SK-N-SH (cell line): ENCODE measurements around the gene CPNE7. TPM values are rescaled to one million over a fixed set of nuclear protein-coding genes. Genes with fewer than 3 reads are reported as not detected.

Experiments
- CTCF ChIA-PET: fragments of 300-600, 350-600 bp; formaldehyde crosslinking; extraction: SDS; loops from one replicate; lab custom pipeline; 2021; lab: Yijun Ruan, JAX
- POLR2A ChIA-PET: fragments of 350-600 bp; sonication (Branson Sonifier 250); formaldehyde crosslinking; extraction: SDS; loops from one replicate; lab custom pipeline; 2020; ENCODE audit warnings: antibody characterized with exemption, inconsistent platforms; lab: Yijun Ruan, JAX
- DNase-seq: peaks from one replicate; pipeline ENCODE4 v3.0.0; 2012
- H2AFZ ChIP-seq: fragments of 200-600 bp; sonication (generic); 2 replicates; pipeline ENCODE4 v1.8.1; 2016; ENCODE audit warnings: antibody characterized with exemption, mild to moderate bottlenecking, low read depth
- H3F3A ChIP-seq: fragments of 200-600 bp; sonication (generic); replicated peaks from 2 replicates; pipeline ENCODE3; 2016; ENCODE audit warnings: antibody characterized with exemption, mild to moderate bottlenecking; ENCODE audit not compliant: insufficient read depth
- H3K27ac ChIP-seq, 2 experiments: fragments of 200-500 bp in 1 of 2; fragments of 200-600 bp in 1 of 2; sonication (Bioruptor generic) in 1 of 2; sonication (generic), shearing (Covaris generic) in 1 of 2; 2 replicates each; pipeline versions ENCODE4 v1.5.1 to v1.6.1; 2014 to 2016; ENCODE audit warnings: low read depth in 2 of 2, inconsistent platforms in 1 of 2, low read length in 1 of 2, mild to moderate bottlenecking in 1 of 2, mixed read lengths in 1 of 2
- H3K27me3 ChIP-seq: fragments of 200-600 bp; sonication (generic), shearing (Covaris generic); 2 replicates; pipeline ENCODE4 v1.6.1; 2016; ENCODE audit warnings: mixed run types; ENCODE audit not compliant: insufficient read depth
- H3K36me3 ChIP-seq, 2 experiments: fragments of 200-500 bp in 1 of 2; fragments of 200-600 bp in 1 of 2; sonication (Bioruptor generic) in 1 of 2; sonication (generic) in 1 of 2; replicated peaks in 1 of 2; 2 replicates each; pipeline versions ENCODE3 to v1.5.1; 2014 to 2016; ENCODE audit warnings: low read length in 1 of 2, mild to moderate bottlenecking in 1 of 2; ENCODE audit not compliant: insufficient read depth in 2 of 2, control insufficient read depth in 1 of 2
- H3K4me1 ChIP-seq, 2 experiments: fragments of 200-500 bp in 1 of 2; fragments of 200-600 bp in 1 of 2; sonication (Bioruptor generic) in 1 of 2; sonication (generic), shearing (Covaris generic) in 1 of 2; 2 replicates each; pipeline versions ENCODE4 v1.5.1 to v1.6.1; 2014 to 2016; ENCODE audit warnings: low read depth in 1 of 2, low read length in 1 of 2, mixed run types in 1 of 2; ENCODE audit not compliant: insufficient read depth in 2 of 2, control insufficient read depth in 1 of 2
- H3K4me2 ChIP-seq: fragments of 200-600 bp; sonication (generic), shearing (Covaris generic); 2 replicates; pipeline ENCODE4 v1.6.1; 2017; ENCODE audit warnings: mixed run types
- H3K4me3 ChIP-seq, 2 experiments: fragments of 200-500 bp in 1 of 2; fragments of 200-600 bp in 1 of 2; sonication (Bioruptor generic) in 1 of 2; sonication (generic), shearing (Covaris generic) in 1 of 2; 2 replicates each; pipeline versions ENCODE4 v1.5.1 to v1.8.1; 2014 to 2016; ENCODE audit warnings: low read depth in 2 of 2, inconsistent platforms in 1 of 2, low read length in 1 of 2, mild to moderate bottlenecking in 1 of 2, mixed read lengths in 1 of 2, moderate library complexity in 1 of 2
- H3K79me2 ChIP-seq: fragments of 200-600 bp; sonication (generic); 2 replicates; pipeline ENCODE4 v1.8.1; 2017; ENCODE audit warnings: mild to moderate bottlenecking; ENCODE audit not compliant: insufficient read depth
- H3K9ac ChIP-seq: fragments of 200-600 bp; sonication (generic); 2 replicates; pipeline ENCODE4 v1.6.1; 2017; ENCODE audit warnings: mixed run types
- H3K9me2 ChIP-seq: fragments of 200-600 bp; sonication (generic); 2 replicates; pipeline ENCODE4 v1.6.1; 2017; ENCODE audit warnings: mixed run types
- H3K9me3 ChIP-seq: fragments of 200-600 bp; sonication (generic); 2 replicates; pipeline ENCODE4 v1.6.1; 2017; ENCODE audit warnings: mixed run types, mild to moderate bottlenecking, moderate library complexity
- H4K20me1 ChIP-seq: fragments of 200-600 bp; sonication (generic); 2 replicates; pipeline ENCODE4 v1.6.1; 2017; ENCODE audit warnings: mild to moderate bottlenecking, mixed run types; ENCODE audit not compliant: insufficient read depth
- ELF1 ChIP-seq: IDR thresholded peaks from 2 replicates; pipeline ENCODE4 v1.4.0; 2012
- EP300 ChIP-seq, 2 experiments: IDR thresholded peaks; 2 replicates each; pipeline versions ENCODE4 v1.4.0 to v1.6.1; 2012; ENCODE audit warnings: borderline replicate concordance in 1 of 2, low read depth in 1 of 2, low read length in 1 of 2
- EZH2phosphoT487 ChIP-seq: fragments of 200-600 bp; sonication (generic); IDR thresholded peaks from 2 replicates; pipeline ENCODE4 v1.6.1; 2017; ENCODE audit warnings: low read depth, mixed run types, mild to moderate bottlenecking, antibody characterized with exemption, moderate library complexity, borderline replicate concordance
- FOSL2 ChIP-seq: IDR thresholded peaks from 2 replicates; pipeline ENCODE4 v1.4.0; 2012; ENCODE audit warnings: low read depth, mild to moderate bottlenecking, moderate library complexity, borderline replicate concordance
- GATA2 ChIP-seq: sonication (generic); formaldehyde crosslinking; IDR thresholded peaks from 2 replicates; pipeline ENCODE4 v1.5.0; 2020; ENCODE audit warnings: mild to moderate bottlenecking, missing genetic modification reagents
- MEF2A ChIP-seq: IDR thresholded peaks from 2 replicates; pipeline ENCODE4 v1.4.0; 2012; ENCODE audit warnings: low read depth, borderline replicate concordance
- MXI1 ChIP-seq: IDR thresholded peaks from 2 replicates; pipeline ENCODE4 v1.6.1; 2012; ENCODE audit warnings: mild to moderate bottlenecking, low read depth, low read length, improper control_type of control experiment
- NFIC ChIP-seq: IDR thresholded peaks from 2 replicates; pipeline ENCODE4 v1.4.0; 2012; ENCODE audit warnings: borderline replicate concordance
- POLR2AphosphoS5 ChIP-seq: IDR thresholded peaks from 2 replicates; pipeline ENCODE4 v1.6.1; 2012; ENCODE audit warnings: low read depth, low read length
- RAD21 ChIP-seq: IDR thresholded peaks from 2 replicates; pipeline ENCODE4 v1.6.1; 2012; ENCODE audit warnings: mild to moderate bottlenecking, low read length
- RCOR1 ChIP-seq: fragments of 150-350 bp; IDR thresholded peaks from 2 replicates; pipeline ENCODE4 v1.6.1; 2017; ENCODE audit warnings: antibody characterized with exemption, low read length
- TCF12 ChIP-seq: IDR thresholded peaks from 2 replicates; pipeline ENCODE4 v1.4.0; 2012
- WGBS: methylation state at CpG from one replicate; pipeline ENCODE4 v1.1.6; 2017; ENCODE audit warnings: low lambda C conversion rate; 5-methylcytosine and 5-hydroxymethylcytosine counted together
- polyA plus RNA-seq, 3 experiments: library from polyadenylated mRNA; depleted of rRNA; stranded (reverse); fragments of >200 nt; gene quantifications; 2 replicates each; pipeline ENCODE4 v1.2.3, GENCODE V29; 2012
- TF ChIP-seq, protein P1 (sequence below): IDR thresholded peaks from 2 replicates; pipeline ENCODE4 v1.4.0; 2012; ENCODE audit warnings: low read depth
- TF ChIP-seq, protein P2 (sequence below): IDR thresholded peaks from 2 replicates; pipeline ENCODE4 v1.6.1; 2012; ENCODE audit warnings: mild to moderate bottlenecking, low read depth, low read length, moderate library complexity
- TF ChIP-seq, protein P3 (sequence below): IDR thresholded peaks from 2 replicates; pipeline ENCODE4; 2012
- TF ChIP-seq, protein P4 (sequence below): IDR thresholded peaks from 2 replicates; pipeline ENCODE4 v1.4.0; 2012; ENCODE audit warnings: low read depth, borderline replicate concordance

Gene CPNE7
- polyA plus RNA-seq, 1 of the 3 experiments (the other 2 are of a cell fraction) = 3.9 TPM

DNA sequence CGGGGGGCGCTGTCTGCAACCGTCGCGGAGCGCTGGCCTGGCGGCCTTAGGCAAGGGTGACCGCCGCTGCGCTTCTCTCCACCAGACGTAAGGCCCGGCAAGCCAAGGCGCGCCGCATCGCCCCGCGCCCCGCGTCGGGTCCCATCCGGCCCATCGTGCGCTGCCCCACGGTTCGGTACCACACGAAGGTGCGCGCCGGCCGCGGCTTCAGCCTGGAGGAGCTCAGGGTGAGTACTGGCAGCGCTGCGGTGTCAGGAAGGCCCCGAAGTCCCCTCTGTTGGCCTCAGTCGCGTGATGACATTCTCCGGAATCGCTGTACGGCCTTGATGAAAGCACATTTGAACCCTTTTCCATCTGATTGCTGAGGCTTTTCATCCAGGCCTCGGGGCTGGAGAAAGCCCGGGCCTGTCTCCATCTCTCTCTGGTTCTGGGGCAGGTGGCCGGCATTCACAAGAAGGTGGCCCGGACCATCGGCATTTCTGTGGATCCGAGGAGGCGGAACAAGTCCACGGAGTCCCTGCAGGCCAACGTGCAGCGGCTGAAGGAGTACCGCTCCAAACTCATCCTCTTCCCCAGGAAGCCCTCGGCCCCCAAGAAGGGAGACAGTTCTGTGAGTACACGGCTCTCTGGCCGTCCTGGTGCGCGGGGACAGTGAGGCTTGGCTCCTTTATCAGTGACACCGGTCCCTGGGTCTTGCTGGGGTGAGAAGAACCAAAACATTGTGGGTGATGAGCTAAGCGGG, 14.2 kb upstream of the CPNE7 start:
- no peaks in the 10 kb centered on the region for H3K27me3 ChIP-seq
- no peaks in the 10 kb centered on the region for H3K9me3 ChIP-seq
- H2AFZ ChIP-seq = no peak overlapping the region
- DNase-seq = no peak
- CTCF ChIA-PET = no interaction called here
- peak overlapping the region; percentile 75 to 87 for H3K4me3 ChIP-seq
- peak overlapping the region; percentile 96 for H3K4me2 ChIP-seq
- POLR2A ChIA-PET = no interaction called here
- peak overlapping the region; percentile 91 for H3K27ac ChIP-seq
- H3K36me3 ChIP-seq = peaks cover 28 to 36% of the 10 kb centered on the region in 2 experiments
- H3K79me2 ChIP-seq = peaks cover 34% of the 10 kb centered on the region
- H3F3A ChIP-seq = peaks cover 70% of the 10 kb centered on the region
- WGBS = 0% methylated on average over 20 of the region's 58 CpGs
- TF ChIP-seq, protein P1, sequence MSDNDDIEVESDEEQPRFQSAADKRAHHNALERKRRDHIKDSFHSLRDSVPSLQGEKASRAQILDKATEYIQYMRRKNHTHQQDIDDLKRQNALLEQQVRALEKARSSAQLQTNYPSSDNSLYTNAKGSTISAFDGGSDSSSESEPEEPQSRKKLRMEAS = no peak
- TF ChIP-seq RAD21 = no peak
- no peak for TF ChIP-seq EZH2phosphoT487
- no peak for TF ChIP-seq MXI1
- no peak for TF ChIP-seq RCOR1
- no peak for TF ChIP-seq EP300 (IDR thresholded peaks at IDR 0.05; ENCODE audit: borderline replicate concordance in 1 of 2, low read depth in 1 of 2, low read length in 1 of 2)
- no peak for TF ChIP-seq NFIC
- no peak for TF ChIP-seq GATA2 (CRISPR knock-in tag)
- TF ChIP-seq, protein P2, sequence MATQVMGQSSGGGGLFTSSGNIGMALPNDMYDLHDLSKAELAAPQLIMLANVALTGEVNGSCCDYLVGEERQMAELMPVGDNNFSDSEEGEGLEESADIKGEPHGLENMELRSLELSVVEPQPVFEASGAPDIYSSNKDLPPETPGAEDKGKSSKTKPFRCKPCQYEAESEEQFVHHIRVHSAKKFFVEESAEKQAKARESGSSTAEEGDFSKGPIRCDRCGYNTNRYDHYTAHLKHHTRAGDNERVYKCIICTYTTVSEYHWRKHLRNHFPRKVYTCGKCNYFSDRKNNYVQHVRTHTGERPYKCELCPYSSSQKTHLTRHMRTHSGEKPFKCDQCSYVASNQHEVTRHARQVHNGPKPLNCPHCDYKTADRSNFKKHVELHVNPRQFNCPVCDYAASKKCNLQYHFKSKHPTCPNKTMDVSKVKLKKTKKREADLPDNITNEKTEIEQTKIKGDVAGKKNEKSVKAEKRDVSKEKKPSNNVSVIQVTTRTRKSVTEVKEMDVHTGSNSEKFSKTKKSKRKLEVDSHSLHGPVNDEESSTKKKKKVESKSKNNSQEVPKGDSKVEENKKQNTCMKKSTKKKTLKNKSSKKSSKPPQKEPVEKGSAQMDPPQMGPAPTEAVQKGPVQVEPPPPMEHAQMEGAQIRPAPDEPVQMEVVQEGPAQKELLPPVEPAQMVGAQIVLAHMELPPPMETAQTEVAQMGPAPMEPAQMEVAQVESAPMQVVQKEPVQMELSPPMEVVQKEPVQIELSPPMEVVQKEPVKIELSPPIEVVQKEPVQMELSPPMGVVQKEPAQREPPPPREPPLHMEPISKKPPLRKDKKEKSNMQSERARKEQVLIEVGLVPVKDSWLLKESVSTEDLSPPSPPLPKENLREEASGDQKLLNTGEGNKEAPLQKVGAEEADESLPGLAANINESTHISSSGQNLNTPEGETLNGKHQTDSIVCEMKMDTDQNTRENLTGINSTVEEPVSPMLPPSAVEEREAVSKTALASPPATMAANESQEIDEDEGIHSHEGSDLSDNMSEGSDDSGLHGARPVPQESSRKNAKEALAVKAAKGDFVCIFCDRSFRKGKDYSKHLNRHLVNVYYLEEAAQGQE = no peak
- TF ChIP-seq FOSL2 = no peak
- peak overlapping the region; percentile 98 for H3K9ac ChIP-seq
- peaks cover 19 to 44% of the 10 kb centered on the region in 2 experiments; a peak in 3 of 4 replicates for H3K4me1 ChIP-seq
- no peaks in the 10 kb centered on the region for H3K9me2 ChIP-seq
- H4K20me1 ChIP-seq = peaks cover 55% of the 10 kb centered on the region

DNA sequence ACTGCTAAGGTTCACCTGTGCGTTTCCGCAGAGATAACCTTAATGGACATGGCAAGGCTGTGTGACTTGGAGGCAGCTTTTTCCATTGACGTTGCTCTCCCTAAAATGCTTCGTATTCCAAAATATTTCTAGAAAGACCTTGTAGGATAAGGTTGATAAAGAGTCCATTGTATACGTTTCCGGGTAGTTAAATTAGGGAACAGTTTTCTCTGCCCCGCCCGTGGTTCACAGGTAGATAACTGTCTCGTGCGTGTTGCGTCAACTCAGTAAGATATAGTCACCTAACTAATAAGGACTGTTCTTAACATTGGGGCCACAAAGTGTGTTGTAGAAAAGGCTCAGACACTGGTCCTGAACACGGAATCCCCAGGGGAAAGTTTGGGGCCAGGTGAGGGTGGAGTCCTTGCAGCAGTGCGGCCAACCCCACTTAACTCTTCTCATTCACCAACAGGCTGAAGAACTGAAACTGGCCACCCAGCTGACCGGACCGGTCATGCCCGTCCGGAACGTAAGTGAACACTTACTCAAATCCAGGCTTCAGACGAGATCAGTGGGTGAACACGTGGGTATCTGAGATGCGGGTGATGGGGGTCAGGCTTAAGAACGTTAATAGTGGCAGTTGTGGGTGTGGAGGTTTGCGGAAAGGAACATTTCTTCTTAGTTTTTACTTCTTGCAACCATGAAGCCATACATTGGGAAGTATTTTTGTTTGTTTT, 13.5 kb upstream of the CPNE7 start:
- no peaks in the 10 kb centered on the region for H3K27me3 ChIP-seq
- DNase-seq = no peak
- H3K79me2 ChIP-seq = peaks cover 34% of the 10 kb centered on the region
- WGBS = 29% methylated on average over 20 of the region's 23 CpGs
- H3K9me3 ChIP-seq = no peaks in the 10 kb centered on the region
- H3K9ac ChIP-seq = peak overlapping the region; percentile 98
- H3K4me2 ChIP-seq = peak overlapping the region; percentile 96
- H3K36me3 ChIP-seq = peaks cover 28 to 30% of the 10 kb centered on the region in 2 experiments
- H3K9me2 ChIP-seq = no peaks in the 10 kb centered on the region
- H2AFZ ChIP-seq = no peak overlapping the region
- CTCF ChIA-PET = no interaction called here
- H3K4me3 ChIP-seq = peak overlapping the region; percentile 75 to 87
- TF ChIP-seq MXI1 = no peak
- TF ChIP-seq, protein P3, sequence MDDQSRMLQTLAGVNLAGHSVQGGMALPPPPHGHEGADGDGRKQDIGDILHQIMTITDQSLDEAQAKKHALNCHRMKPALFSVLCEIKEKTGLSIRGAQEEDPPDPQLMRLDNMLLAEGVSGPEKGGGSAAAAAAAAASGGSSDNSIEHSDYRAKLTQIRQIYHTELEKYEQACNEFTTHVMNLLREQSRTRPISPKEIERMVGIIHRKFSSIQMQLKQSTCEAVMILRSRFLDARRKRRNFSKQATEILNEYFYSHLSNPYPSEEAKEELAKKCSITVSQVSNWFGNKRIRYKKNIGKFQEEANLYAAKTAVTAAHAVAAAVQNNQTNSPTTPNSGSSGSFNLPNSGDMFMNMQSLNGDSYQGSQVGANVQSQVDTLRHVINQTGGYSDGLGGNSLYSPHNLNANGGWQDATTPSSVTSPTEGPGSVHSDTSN = no peak
- no peak for TF ChIP-seq RCOR1
- no peak for TF ChIP-seq ELF1
- no peak for TF ChIP-seq NFIC
- TF ChIP-seq MEF2A = no peak
- TF ChIP-seq POLR2AphosphoS5 = no peak
- TF ChIP-seq TCF12 = no peak
- TF ChIP-seq, protein P4, sequence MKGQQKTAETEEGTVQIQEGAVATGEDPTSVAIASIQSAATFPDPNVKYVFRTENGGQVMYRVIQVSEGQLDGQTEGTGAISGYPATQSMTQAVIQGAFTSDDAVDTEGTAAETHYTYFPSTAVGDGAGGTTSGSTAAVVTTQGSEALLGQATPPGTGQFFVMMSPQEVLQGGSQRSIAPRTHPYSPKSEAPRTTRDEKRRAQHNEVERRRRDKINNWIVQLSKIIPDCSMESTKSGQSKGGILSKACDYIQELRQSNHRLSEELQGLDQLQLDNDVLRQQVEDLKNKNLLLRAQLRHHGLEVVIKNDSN = no peak
- TF ChIP-seq, protein P1 = no peak
- no peak overlapping the region for H3K27ac ChIP-seq
- H4K20me1 ChIP-seq = peaks cover 60% of the 10 kb centered on the region
- peaks cover 70% of the 10 kb centered on the region for H3F3A ChIP-seq
- POLR2A ChIA-PET = no interaction called here
- peaks cover 19 to 44% of the 10 kb centered on the region in 2 experiments; a peak in 3 of 4 replicates for H3K4me1 ChIP-seq
